ENCODE data around the gene COL4A6.

- no peak for TF ChIP-seq EZH2 (IDR thresholded peaks at IDR 0.05)
- no peak for TF ChIP-seq POLR2AphosphoS5 (IDR thresholded peaks at IDR 0.05; ENCODE audit: borderline replicate concordance, low read depth, low read length)
- TF ChIP-seq FOXP2 (optimal IDR thresholded peaks at IDR 0.05; ENCODE audit: control extremely low read depth, extremely low read length, insufficient read depth) = no peak
These were observed 282.1 kb downstream of the COL4A6 start for GRCh38 chrX:108156082-108156481.
